Thymus (tissue), 2 donors: Measurements from ENCODE around the gene OR56A1. TPM values are rescaled to one million over a fixed set of nuclear protein-coding genes. Genes with fewer than 3 reads are reported as not detected.

ENCODE experiments used
- polyA plus RNA-seq: library from polyadenylated mRNA; stranded (reverse); fragments of 200-250 nt; gene quantifications from one replicate; pipeline ENCODE4 v1.2.3, GENCODE V29; 2013
- total RNA-seq: library from RNA; stranded (reverse); fragments of 120-200 nt; gene quantifications from one replicate; pipeline ENCODE4 v1.2.4, GENCODE V29; 2013
- donor health status: healthy.

The OR56A1 gene
- total and polyA plus RNA-seq, 2 donors = 0.05 TPM; not detected in 1

Other genes with a start within 250 kb of the OR56A1 start
- gene OR52N5, start 247.4 kb downstream of the OR56A1 start, total RNA-seq = not detected
- gene OR52N5, start 247.4 kb downstream of the OR56A1 start, polyA plus RNA-seq = 0.05 TPM
- not detected for gene OR52N1, start 239.5 kb downstream of the OR56A1 start, total RNA-seq
- gene OR52N1, start 239.5 kb downstream of the OR56A1 start, polyA plus RNA-seq = not detected
- not detected for gene OR52N2, start 221.8 kb downstream of the OR56A1 start, total RNA-seq
- gene OR52N2, start 221.8 kb downstream of the OR56A1 start, polyA plus RNA-seq = 0.23 TPM
- gene OR52E6, start 188.9 kb downstream of the OR56A1 start, total RNA-seq = not detected
- not detected for gene OR52E6, start 188.9 kb downstream of the OR56A1 start, polyA plus RNA-seq
- gene OR52E8, start 173.1 kb downstream of the OR56A1 start, total RNA-seq = not detected
- gene OR52E8, start 173.1 kb downstream of the OR56A1 start, polyA plus RNA-seq = not detected
- gene OR52E4, start 150.1 kb downstream of the OR56A1 start, total RNA-seq = not detected
- gene OR52E4, start 150.1 kb downstream of the OR56A1 start, polyA plus RNA-seq = not detected
- gene OR52E5, start 137.6 kb downstream of the OR56A1 start, total RNA-seq = not detected
- gene OR52E5, start 137.6 kb downstream of the OR56A1 start, polyA plus RNA-seq = 0.05 TPM
- not detected for gene OR56A3, start 88.5 kb downstream of the OR56A1 start, total RNA-seq
- not detected for gene OR56A3, start 88.5 kb downstream of the OR56A1 start, polyA plus RNA-seq
- gene OR56A5, start 62.3 kb downstream of the OR56A1 start, total RNA-seq = not detected
- gene OR56A5, start 62.3 kb downstream of the OR56A1 start, polyA plus RNA-seq = not detected
- not detected for gene OR52L1, start 43.8 kb downstream of the OR56A1 start, total RNA-seq
- gene OR52L1, start 43.8 kb downstream of the OR56A1 start, polyA plus RNA-seq = not detected
- not detected for gene OR56A4, start 23.8 kb downstream of the OR56A1 start, total RNA-seq
- not detected for gene OR56A4, start 23.8 kb downstream of the OR56A1 start, polyA plus RNA-seq
- gene OR56B4, start 76.9 kb upstream of the OR56A1 start, total RNA-seq = not detected
- gene OR56B4, start 76.9 kb upstream of the OR56A1 start, polyA plus RNA-seq = not detected
- gene OR52B2, start 139.6 kb upstream of the OR56A1 start, total RNA-seq = not detected
- gene OR52B2, start 139.6 kb upstream of the OR56A1 start, polyA plus RNA-seq = not detected
- not detected for gene OR52W1, start 168.5 kb upstream of the OR56A1 start, total RNA-seq
- 0.02 TPM for gene OR52W1, start 168.5 kb upstream of the OR56A1 start, polyA plus RNA-seq
- not detected for gene C11orf42, start 174.8 kb upstream of the OR56A1 start, total RNA-seq
- not detected for gene C11orf42, start 174.8 kb upstream of the OR56A1 start, polyA plus RNA-seq
- gene FHIP1B, start 203.9 kb upstream of the OR56A1 start, total RNA-seq = 13.0 TPM
- 68.2 TPM for gene FHIP1B, start 203.9 kb upstream of the OR56A1 start, polyA plus RNA-seq
- gene CNGA4, start 208.3 kb upstream of the OR56A1 start, total RNA-seq = 0.05 TPM
- gene CNGA4, start 208.3 kb upstream of the OR56A1 start, polyA plus RNA-seq = 0.27 TPM
- gene CCKBR, start 229.1 kb upstream of the OR56A1 start, total RNA-seq = not detected
- 0.11 TPM for gene CCKBR, start 229.1 kb upstream of the OR56A1 start, polyA plus RNA-seq